Right ventricle myocardium superior (tissue), 1 donor: Measurements from ENCODE around the gene NOTCH2NLA. TPM values are rescaled to one million over a fixed set of nuclear protein-coding genes. Genes with fewer than 3 reads are reported as not detected.
"Not testable (repeated sequence)": the region's sequence is repeated elsewhere in the genome, so short reads cannot be mapped to it uniquely, and the experiment has no call there.

Experiments
- ATAC-seq: fragments of 200-7000 bp; cut with Tn5 transposase; one replicate; pipeline ENCODE4 v1.9.1; 2020; ENCODE audit warnings: mild to moderate bottlenecking; ENCODE audit not compliant: poor library complexity
- DNase-seq: peaks from one replicate; pipeline ENCODE4 v3.0.0-alpha.2; 2020
- intact Hi-C: fragments of 100-400 bp; cut with DNase I; formaldehyde crosslinking; loops from one replicate; pipeline ENCODE4 v1.11.2; 2022
- long read RNA-seq: library from polyadenylated mRNA; unstranded; transcript quantifications from one replicate; pipeline ENCODE4 v2.0.0, GENCODE V29; 2021
- total RNA-seq: library from RNA; stranded (reverse); fragmentation: NEBNext Ultra II Directional; extraction: Animal tissue kit (Norgen Biotek cat#: 25700); gene quantifications from one replicate; pipeline ENCODE4 v1.2.1, GENCODE V29; 2021
- donor health status: DM: no; HTN: yes; CAD: no; lungs with severe emphysema.

Gene NOTCH2NLA
- total RNA-seq, result 7.2 TPM
- long read RNA-seq, transcript NOTCH2NLA-201 (5 exons, 1,874 nt), result major isoform, 7 of 7 reads
- long read RNA-seq, partial matches to known transcripts, result 0 of 7 reads
- long read RNA-seq, other reads (novel, unspliced or antisense), result 0 of 7 reads

GRCh38 chr1:146228710-146229477 lies at the start of gene NOTCH2NLA:
Gene NOTCH2NLA, minus strand, starts transcription at chr1:146229021. Its CDS starts 39,684 bp downstream, at chr1:146189337.
- intact Hi-C loops, result not testable (repeated sequence)
- ATAC-seq (peak; percentile 68), DNase-seq (peak; percentile 43)

DNA sequence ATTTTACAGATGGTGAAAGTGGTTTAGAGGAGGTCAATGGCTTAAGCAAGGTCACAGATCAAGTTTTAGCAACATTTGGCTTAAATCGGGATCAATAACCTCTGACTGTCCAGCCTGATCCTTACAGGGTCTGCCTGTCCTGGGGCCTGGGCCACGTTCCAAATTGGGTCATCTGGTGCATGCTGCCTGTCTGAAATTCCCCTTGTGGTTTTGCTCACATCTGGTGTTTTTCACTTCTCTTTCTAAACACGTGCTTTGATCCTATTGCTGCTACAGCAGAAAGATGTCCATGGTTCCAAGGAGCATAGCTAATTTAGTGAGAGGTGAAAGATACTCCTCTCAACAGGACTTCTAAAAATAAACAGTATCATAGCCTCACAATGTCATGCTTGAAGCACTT lies 49.5 kb upstream of the NOTCH2NLA start:
- intact Hi-C loops, result not testable (repeated sequence)
- peak; percentile 84 for ATAC-seq

DNA sequence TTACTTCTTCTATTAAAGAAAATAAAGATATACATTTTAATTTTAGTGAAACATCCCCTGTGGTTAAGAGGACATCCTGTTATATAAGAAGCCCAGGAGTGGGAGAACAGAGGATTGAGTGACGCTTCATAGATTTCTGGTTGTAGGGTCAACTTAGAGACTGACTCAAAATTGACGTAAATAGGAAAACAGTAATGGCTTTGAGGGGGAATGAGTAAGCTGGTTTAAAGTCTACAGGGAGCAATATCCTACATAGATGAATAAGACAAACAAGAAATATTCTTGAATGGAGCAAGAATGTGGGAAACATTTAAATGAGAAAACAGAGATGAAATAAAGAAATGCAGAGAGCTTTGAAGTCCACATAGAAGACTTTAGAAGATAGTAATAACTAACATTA lies 48.3 kb upstream of the NOTCH2NLA start:
- ATAC-seq, intact Hi-C loops, DNase-seq: not testable (repeated sequence)

More for the DNA sequence above, 49.5 kb upstream of the NOTCH2NLA start:
- not testable (repeated sequence) for DNase-seq

- DNase-seq, intact Hi-C loops, ATAC-seq: not testable (repeated sequence)
Observed at GRCh38 chr1:146274083-146274482, 45.3 kb upstream of the NOTCH2NLA start.

GRCh38 chr1:146273194-146273593 lies 44.4 kb upstream of the NOTCH2NLA start:
- ATAC-seq, intact Hi-C loops, DNase-seq: not testable (repeated sequence)

DNA sequence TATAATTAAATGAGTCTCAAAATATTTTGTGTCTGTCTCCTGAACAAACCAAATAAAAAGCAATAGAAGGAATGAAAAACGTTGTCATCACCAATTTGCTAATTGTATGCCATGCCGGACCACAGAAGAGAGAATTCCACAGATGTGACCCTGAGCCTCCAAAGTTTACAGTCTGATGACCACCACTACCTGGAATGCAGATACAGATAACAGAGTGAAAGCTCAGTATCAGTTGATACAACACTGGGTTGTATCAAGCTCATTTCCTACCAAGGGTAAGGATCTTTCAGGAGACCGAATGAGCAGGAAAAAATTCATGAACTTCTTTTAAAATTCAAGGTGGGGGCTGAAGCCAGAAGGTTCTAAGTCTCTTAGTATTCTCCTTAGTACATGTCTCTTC lies 43.9 kb upstream of the NOTCH2NLA start:
- DNase-seq, ATAC-seq, intact Hi-C loops: not testable (repeated sequence)

- intact Hi-C loops, DNase-seq, ATAC-seq: not testable (repeated sequence)
Observed at GRCh38 chr1:146271977-146272376, 43.2 kb upstream of the NOTCH2NLA start.

- ATAC-seq, intact Hi-C loops, DNase-seq: not testable (repeated sequence)
Observed at GRCh38 chr1:146270129-146270528, 41.3 kb upstream of the NOTCH2NLA start.

- intact Hi-C loops, ATAC-seq, DNase-seq: not testable (repeated sequence)
Observed at GRCh38 chr1:146266179-146266748, 37.4 kb upstream of the NOTCH2NLA start.

DNA sequence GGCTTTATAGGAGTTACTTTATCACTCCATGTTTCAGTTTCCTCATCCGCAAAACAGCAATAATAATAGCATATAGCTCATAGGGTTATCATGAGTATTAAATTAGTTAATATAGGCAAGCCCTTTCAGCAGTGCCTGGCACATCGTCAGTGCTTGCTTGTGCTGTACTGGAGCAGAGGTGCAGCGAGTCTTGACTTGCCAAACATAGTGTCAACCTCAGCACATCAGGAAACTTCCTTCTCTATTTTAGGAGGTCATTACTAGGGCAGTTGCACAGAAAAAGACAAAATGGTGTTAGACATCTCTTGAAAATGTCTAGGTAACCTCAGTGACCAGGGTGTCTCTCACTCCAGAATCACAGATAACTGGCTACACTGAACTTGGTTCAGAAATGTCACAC lies 35.9 kb upstream of the NOTCH2NLA start:
- intact Hi-C loops, DNase-seq: not testable (repeated sequence)
- ATAC-seq, result peak; percentile 52

DNA sequence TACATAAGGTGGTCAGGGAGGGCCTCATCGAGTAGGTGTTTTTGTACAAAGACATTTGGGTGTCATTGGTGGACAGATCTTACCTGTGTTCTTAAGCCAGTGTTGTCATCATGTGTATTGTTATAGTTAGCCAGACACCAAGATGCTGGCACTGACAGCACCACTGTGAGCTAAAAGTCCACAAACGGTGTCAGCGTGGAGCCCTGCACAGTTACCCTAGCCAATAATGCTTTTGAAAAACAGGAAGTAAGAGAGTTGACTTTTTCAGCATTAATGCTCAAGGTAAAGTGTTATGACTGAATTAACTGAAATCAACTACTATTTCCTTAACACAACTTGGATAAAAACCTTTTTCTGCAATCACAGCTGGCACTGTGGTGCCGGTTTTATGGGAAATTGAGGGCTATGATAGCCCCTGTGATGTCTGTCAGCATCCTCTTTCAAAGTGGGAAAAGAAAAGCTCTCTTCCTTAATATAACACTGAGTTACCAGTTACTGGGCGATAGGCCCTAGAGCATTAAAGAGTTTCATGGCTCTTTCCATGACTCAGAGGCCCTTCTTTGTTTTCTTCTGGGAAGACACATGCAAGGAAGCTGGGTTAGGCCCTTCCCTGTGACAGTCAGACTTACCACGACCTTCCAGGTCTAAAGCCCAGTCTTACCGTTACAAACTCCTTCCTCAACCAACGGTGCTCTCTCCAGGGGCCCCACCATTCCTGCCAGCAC lies 31.3 kb upstream of the NOTCH2NLA start:
- intact Hi-C loops, DNase-seq, ATAC-seq: not testable (repeated sequence)

DNA sequence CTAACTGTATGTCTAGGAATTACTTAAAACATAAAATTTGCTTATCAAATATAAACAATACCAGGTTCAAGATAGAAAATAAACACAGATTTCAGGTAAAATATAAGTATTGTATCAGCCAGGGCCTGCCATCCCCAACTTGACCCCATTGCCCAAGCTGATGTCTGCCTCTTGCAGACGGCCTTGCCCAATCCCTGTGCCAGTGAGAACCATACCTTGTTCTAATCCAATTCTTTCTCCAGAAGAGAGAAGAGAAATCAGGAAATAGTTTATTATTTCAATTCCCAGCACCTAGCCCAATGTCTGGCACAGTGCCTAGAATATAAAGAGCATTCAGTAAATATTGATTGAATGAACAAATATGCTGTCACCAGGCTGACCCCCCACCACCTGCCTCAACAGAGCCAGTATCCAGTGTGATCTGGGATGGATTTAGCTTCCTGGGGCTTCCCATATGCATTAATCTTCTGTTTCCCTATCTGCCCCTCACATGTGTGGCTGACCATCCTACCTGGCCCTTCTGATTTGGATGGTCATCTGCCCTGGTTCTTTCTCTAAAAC lies 29.3 kb upstream of the NOTCH2NLA start:
- DNase-seq, ATAC-seq, intact Hi-C loops: not testable (repeated sequence)

GRCh38 chr1:146254569-146255197 lies 25.9 kb upstream of the NOTCH2NLA start:
- ATAC-seq, intact Hi-C loops, DNase-seq: not testable (repeated sequence)

DNA sequence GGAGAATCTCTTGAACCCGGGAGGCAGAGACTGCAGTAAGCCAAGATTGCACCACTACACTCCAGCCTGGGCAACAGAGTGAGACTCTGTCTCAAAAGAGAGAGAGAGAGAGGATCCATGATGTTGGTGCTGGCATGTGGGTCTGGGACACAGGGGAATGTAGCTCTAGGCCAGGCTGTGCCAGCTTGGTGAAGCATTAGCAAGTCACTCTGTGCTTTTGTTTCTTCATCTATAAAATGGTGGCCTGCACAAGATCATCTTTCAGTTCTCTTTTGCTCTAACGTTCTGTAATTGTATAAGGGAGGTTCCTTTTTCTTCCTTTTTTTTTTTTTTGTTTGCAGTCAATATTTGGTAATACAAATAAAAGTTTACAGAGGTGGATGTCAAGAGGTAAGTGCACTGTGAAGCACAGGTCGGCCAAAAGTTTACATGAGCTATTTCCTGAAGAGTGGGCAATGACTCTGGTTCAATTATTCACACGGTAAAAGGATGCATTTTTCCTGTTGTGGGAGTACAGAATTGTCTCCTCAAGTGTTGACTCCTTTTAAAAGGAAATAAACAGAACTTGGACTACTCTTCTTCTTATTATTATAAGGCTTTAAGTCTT lies 24.5 kb upstream of the NOTCH2NLA start:
- intact Hi-C loops, DNase-seq: not testable (repeated sequence)
- ATAC-seq, result peak; percentile 34

- intact Hi-C loops, DNase-seq, ATAC-seq: not testable (repeated sequence)
Observed at GRCh38 chr1:146251523-146251922, 22.7 kb upstream of the NOTCH2NLA start.

DNA sequence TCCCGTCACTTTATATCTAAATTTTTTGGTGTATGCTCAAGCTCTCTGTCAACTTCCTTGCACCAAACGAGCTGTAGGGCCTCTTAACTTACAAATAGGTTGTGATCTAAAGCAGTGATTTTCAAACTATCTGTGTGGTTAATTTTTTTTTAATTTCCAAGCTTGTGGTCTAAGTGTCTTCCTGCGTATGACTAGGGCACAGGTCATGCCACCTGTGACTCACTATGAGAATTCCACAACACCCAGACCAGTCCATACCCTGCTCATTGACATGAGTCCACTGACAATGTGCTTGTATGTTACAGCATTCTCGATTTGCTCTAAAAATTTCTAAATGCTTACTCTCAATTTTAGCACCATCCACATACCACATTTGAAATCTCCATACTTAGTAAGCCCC lies 19.8 kb upstream of the NOTCH2NLA start:
- DNase-seq, intact Hi-C loops, ATAC-seq: not testable (repeated sequence)

DNA sequence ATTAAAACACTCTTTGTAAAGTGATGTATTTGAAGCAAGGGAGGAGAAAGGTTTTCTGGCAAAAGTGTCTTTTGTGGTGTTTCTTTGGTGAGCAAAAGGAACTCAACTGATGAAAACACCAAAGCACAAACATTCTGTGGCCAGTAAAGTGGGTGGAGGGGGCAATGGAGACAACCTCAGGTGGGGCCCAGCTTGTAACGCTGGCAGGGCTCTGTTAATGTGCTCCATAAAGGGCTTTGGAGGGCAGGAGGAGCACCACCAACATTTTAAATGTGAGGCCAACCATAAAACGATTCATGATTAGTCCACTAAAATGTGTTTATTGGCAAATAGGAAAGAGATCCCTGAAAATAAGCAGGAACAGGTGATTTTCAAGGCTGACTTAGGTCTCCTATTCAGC lies 7.8 kb upstream of the NOTCH2NLA start:
- intact Hi-C loops, result not testable (repeated sequence)

More for the DNA sequence above, 7.8 kb upstream of the NOTCH2NLA start:
- not testable (repeated sequence) for DNase-seq, ATAC-seq
